ENCODE data around the gene SMNDC1.

Gene SMNDC1

DNA sequence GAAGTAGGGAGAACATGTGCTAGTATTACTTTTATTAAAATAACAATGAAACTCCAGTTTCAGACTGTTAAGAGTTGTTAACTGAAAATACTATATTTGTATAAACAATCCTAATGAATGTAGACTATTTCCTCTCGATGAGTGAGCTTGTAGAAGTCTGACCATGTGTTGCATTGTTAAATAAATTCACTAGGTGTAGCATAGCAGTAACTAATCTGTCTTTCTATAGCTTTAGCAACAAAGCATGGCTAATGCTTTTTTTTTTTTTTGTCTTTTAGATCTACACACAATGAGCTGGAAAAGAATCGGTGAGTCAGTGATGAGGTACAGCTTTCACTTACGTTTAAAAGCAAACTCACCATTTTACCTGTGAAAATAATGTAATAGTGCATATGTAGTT is 60.2 kb downstream of the SMNDC1 start:
- no peak for DNase-seq

DNA sequence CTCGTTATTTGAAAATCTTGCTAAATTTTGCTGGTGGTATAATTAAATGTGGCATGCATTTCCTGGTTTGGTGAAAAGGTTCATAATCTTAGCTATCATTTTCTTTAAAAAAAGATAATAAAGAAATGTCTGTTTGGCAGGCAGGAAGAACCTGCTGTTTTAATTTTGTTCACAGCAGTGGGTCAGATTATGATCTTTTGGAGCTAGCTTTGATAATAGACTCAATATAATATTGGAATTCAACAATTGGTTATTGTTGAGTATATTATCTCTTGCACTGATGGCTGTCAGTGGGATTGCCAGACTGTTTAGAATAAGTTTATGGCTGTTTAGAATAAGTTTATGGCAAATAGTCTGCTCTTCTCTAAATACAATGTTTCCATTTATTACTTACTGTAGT is 62.2 kb downstream of the SMNDC1 start:
- peak; percentile 4 for DNase-seq

DNA sequence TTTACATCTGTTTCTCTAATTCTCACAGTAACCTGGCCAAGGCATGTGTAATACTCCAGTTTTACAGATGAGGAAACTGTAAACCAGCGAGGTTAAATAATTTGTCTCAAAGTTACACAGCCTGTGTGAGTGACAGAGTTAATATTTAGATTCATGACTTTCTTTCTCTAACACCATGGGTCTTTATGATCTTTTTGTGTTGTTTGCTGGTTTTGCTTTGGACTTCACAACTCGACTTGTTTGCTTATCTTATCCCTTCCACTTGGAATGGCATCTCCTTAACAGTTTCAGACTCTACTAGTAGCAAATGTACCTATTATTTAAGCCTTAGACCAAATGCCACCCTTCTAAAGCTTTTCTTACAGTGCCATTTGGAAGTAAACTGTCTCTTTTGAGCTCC is 62.9 kb downstream of the SMNDC1 start:
- DNase-seq = no peak

DNA sequence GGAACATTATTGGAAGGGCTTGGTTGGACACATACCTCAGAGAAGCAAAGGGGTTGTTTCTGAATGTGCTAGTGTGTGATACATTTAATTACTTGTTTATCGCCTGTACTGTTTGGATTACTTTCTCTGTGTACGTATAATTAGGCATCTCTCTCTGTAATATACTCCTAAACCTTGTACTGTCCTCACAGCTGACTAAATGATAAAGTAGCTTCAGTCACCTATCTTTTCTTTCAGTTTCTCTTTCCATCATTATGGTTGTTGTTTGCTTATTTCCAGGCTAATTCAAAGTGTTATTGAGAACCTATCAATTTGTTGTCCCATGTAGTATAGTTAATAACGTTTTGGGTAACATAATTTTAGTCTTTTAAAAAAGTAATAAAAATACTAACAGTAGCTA is 63.3 kb downstream of the SMNDC1 start:
- DNase-seq = no peak

Data from NCI-H69 (cell line).